Raji (cell line): ENCODE results near the gene MAPKAPK5.

Experiments
- POLR2A ChIP-seq: IDR thresholded peaks from 2 replicates; pipeline ENCODE4 v1.6.1; 2011; ENCODE audit warnings: low read depth, low read length, control low read depth; ENCODE audit not compliant: insufficient read depth

MAPKAPK5 gene

DNA sequence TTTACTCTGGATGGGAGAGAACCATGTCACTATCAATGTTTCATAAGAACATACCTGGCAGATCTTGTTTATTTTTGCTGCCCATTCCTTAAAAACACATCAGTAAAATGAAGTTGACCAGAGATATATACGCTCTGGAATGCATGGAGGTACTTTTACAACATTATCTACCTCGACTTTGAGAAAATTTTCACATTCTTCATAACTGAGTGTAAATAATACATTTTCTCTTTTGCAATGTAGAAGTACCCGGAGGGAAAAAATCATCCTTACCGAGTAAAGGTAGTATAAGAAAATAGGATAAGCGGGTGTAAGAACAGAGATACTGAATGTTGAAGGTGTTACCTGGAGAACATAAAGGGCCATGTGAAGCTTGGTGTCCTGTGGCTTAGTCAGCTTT is 90.2 kb downstream of the MAPKAPK5 start:
- TF ChIP-seq POLR2A, result no peak

DNA sequence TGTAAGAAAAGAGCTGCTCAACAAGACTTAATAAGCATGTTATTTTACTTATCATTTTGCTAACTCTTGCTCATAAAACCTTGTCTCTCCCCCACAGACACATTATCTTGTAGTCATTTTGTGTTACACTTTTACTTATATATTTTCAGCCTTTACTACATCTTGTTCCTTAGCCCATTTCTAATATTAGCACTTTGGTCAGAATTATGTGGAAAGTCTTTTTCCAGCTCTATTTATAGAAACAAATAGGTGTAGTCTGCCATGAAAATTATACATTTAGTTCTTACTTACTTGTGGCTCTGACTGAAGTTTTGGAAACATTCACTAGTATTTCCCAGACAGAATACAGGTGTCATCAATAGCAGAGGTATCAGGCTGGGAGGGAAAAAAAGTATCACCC is 94.8 kb downstream of the MAPKAPK5 start:
- TF ChIP-seq POLR2A, result no peak

DNA sequence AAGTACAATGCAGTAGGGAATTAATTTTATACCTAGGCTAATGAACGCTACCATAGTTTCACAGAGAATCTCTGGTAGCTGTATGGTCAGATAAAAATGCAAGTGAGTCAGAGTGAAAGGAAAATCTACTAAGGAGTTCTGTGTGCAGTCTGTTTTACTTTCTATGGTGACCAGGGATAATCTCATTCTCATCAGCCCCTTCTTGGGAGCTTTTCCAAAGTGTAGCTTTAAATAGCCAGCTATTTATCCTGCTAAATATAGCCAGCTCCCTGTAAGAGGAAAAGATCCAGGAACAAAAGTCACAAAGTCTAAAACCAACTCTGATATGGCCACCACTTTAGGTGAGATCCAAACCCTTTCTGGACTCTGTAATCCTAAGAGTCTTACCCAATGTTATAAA is 95.4 kb downstream of the MAPKAPK5 start:
- TF ChIP-seq POLR2A, result no peak

DNA sequence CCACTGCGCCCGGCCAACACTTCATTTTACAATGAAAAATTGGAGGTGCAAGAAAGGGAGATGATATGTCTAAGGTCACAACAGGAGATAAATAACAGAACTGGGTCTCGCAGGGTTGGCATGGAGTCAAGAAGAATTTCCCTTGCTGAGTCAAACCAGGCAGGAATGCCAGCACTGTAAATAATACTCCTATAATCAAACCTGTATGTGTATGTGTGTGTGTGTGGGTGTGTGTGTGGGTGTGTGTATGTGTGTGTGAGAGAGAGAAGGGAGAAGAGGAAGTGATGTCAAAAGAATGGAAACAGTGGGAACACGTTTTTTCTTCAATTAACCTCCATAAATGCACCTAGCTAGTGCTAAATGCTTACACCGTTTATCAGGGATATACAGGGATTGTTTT is 100.5 kb downstream of the MAPKAPK5 start:
- TF ChIP-seq POLR2A, result no peak

DNA sequence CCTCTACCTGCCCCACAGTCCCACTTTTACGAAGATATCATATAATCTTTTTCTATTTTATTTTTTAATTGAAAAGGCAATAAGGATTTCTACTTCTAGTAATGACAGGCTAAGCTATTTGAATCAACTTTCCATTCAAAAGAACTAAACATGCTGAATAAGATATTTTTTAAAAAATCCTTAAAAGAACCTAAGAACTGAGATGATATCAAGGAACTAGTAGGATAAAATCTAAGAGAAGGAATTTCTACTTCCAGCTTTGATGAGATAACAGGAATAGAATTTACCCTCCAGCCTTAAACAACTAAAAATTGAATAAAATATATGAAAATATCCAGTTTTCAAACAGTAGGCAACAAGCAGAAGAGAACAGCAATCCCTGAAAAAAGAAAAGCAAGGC is 101.9 kb downstream of the MAPKAPK5 start:
- no peak for TF ChIP-seq POLR2A
